ENCODE measurements around the gene LRRC43. TPM values are rescaled to one million over a fixed set of nuclear protein-coding genes. Genes with fewer than 3 reads are reported as not detected.

LRRC43 gene
- total RNA-seq, 1 experiment from 2014 or later: 0.22 TPM

DNA sequence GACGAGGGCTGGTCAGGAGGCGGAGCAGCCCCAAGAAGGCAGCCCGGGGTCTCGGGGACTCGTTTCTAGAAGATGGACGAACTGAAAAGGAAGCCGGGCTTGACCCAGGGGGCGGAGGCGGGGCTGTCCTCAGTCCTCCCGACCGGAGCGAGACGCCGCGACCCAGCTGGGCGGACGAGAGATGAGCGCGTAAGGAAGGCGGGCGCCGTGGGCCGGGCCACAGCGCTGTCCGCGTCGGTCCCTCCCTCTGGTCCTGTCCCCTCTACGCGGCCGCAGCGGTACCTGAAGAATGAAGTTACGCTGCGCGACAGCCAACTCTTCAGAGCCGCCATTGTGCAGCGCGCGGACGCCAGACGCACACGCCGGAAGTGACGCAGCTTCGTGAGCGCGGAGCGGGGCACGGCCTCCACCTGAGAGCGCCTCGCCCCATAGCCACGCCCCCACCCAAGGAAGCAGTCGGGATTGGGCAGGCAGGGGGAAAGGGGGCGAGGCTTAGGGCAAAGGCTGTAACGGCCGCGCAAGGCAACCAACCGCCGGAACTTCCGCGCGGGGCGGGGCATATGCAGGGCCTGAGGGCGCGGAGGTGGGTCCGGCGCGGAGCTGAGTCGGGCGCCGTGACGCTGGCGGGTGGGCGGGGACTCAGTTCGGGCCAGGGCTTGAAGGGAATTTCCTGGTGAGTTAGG lies 42.9 kb downstream of the LRRC43 start, which contains the start of gene DIABLO (continued):
- TF ChIP-seq USF2 (CRISPR knock-in tag; IDR thresholded peaks at IDR 0.05): peak; percentile 53
- TF ChIP-seq TCF7 (CRISPR knock-in tag; IDR thresholded peaks at IDR 0.05; ENCODE audit: low read depth): no peak
- TF ChIP-seq ZNF416 (CRISPR knock-in tag; IDR thresholded peaks at IDR 0.05): 0 out of 2 replicates have a peak, but pooled peaks have one; percentile 38
- no peak for TF ChIP-seq ZNF423 (CRISPR knock-in tag; IDR thresholded peaks at IDR 0.05)
- no peak for TF ChIP-seq ZNF138 (CRISPR knock-in tag; conservative IDR thresholded peaks at IDR 0.05)
- no peak for TF ChIP-seq OVOL2 (CRISPR knock-in tag; IDR thresholded peaks at IDR 0.05; ENCODE audit: borderline replicate concordance)
- peak; percentile 92 for TF ChIP-seq CREB1 (CRISPR knock-in tag; IDR thresholded peaks at IDR 0.05)
- peak; percentile 71; the same call in 1 of the 2 replicates for TF ChIP-seq E2F5 (CRISPR knock-in tag; IDR thresholded peaks at IDR 0.05)
- TF ChIP-seq ETV6 (CRISPR knock-in tag; IDR thresholded peaks at IDR 0.05): peak; percentile 92
- TF ChIP-seq, protein P1, sequence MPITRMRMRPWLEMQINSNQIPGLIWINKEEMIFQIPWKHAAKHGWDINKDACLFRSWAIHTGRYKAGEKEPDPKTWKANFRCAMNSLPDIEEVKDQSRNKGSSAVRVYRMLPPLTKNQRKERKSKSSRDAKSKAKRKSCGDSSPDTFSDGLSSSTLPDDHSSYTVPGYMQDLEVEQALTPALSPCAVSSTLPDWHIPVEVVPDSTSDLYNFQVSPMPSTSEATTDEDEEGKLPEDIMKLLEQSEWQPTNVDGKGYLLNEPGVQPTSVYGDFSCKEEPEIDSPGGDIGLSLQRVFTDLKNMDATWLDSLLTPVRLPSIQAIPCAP (CRISPR knock-in tag; IDR thresholded peaks at IDR 0.05): 0 out of 2 replicates have a peak, but pooled peaks have one; percentile 59
- peak; percentile 97 for TF ChIP-seq CREM (CRISPR knock-in tag; IDR thresholded peaks at IDR 0.05)
- TF ChIP-seq, protein P2, sequence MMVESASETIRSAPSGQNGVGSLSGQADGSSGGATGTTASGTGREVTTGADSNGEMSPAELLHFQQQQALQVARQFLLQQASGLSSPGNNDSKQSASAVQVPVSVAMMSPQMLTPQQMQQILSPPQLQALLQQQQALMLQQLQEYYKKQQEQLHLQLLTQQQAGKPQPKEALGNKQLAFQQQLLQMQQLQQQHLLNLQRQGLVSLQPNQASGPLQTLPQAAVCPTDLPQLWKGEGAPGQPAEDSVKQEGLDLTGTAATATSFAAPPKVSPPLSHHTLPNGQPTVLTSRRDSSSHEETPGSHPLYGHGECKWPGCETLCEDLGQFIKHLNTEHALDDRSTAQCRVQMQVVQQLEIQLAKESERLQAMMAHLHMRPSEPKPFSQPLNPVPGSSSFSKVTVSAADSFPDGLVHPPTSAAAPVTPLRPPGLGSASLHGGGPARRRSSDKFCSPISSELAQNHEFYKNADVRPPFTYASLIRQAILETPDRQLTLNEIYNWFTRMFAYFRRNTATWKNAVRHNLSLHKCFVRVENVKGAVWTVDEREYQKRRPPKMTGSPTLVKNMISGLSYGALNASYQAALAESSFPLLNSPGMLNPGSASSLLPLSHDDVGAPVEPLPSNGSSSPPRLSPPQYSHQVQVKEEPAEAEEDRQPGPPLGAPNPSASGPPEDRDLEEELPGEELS (CRISPR knock-in tag; IDR thresholded peaks at IDR 0.05): peak; percentile 73; the same call in 1 of the 2 replicates
- TF ChIP-seq CBFB (CRISPR knock-in tag; IDR thresholded peaks at IDR 0.05; ENCODE audit: low read depth): no peak
- peak; percentile 61; the same call in 1 of the 2 replicates for TF ChIP-seq SMAD3 (CRISPR knock-in tag; IDR thresholded peaks at IDR 0.05; ENCODE audit: borderline replicate concordance)

DNA sequence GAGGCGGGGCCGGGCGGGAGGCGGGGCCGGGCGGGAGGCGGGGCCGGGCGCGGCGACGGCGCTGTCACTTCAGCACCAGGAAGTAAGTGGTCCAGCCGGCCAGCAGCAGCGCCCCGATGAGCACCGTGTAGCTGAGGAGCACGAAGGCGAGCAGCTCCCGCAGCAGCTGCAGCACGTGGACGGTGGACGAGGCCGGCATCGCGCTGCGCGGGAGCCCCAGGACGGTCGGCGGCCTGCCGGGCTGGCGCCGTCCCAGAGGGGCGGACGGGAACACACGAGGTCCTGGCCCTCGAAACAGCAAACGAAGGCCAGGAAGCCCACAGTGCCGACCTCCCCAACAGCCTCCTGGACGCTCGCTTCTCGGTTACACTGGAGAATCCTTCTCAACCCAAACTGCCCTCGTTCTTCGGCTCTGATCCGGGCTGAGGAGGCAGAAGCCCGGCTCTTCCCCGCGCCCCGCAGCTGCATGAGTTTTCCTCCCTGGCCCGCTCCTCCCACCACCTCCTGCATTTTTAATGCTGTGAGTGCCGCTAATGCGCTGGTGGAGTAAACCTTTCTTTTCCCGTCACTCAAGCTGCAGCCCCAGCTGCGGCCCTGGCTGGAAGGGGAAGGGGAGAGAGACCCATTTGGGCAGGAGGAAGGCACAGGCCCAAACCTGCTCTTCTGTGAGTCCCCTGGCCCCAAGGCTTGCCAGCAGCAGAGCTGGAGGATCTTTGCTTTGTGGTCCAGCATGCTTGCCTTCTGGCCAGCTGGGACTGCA lies 43.6 kb downstream of the LRRC43 start:
- ATAC-seq (peak; percentile 61; the same call in 1 of the 2 replicates), DNase-seq (ENCODE audit: low spot score) (no peak)
- Mint-ChIP-seq H3K36me3 (peaks cover 24% of the 10 kb centered on the region), H3K9me3 (no peaks in the 10 kb centered on the region), H3K4me1 (peaks cover 24% of the 10 kb centered on the region), H3K4me3 (peak overlapping the region; percentile 60), H3K27ac (no peak overlapping the region), H3K27me3 (ENCODE audit: low read depth) (no peaks in the 10 kb centered on the region; the same call in 1 of the 2 replicates)
- ChIA-PET POLR2A (interaction anchor here (0.8 to 2.0 kb wide), 6 partner anchors 22 to 274 kb away, joined by 4 to 15 read pairs (median 4); partner anchors contain the start of genes B3GNT4 and ZCCHC8), CTCF (interaction anchor here (0.6 to 1.4 kb wide), 5 partner anchors 36 to 529 kb away, joined by 3 to 6 read pairs (median 3); partner anchors contain the start of genes CFAP251 and DENR)
- TF ChIP-seq NFYB (CRISPR knock-in tag; conservative IDR thresholded peaks at IDR 0.05; ENCODE audit: low read depth) (peak; percentile 58), NFE2L1 (CRISPR knock-in tag; IDR thresholded peaks at IDR 0.05) (peak; percentile 98), NR2C2 (CRISPR knock-in tag; IDR thresholded peaks at IDR 0.05) (peak; percentile 84), CREM (CRISPR knock-in tag; IDR thresholded peaks at IDR 0.05) (no peak; the same call in 1 of the 2 replicates), ZNF263 (CRISPR knock-in tag; IDR thresholded peaks at IDR 0.05; ENCODE audit: low read depth) (peak; percentile 89)
- TF ChIP-seq, protein P3, sequence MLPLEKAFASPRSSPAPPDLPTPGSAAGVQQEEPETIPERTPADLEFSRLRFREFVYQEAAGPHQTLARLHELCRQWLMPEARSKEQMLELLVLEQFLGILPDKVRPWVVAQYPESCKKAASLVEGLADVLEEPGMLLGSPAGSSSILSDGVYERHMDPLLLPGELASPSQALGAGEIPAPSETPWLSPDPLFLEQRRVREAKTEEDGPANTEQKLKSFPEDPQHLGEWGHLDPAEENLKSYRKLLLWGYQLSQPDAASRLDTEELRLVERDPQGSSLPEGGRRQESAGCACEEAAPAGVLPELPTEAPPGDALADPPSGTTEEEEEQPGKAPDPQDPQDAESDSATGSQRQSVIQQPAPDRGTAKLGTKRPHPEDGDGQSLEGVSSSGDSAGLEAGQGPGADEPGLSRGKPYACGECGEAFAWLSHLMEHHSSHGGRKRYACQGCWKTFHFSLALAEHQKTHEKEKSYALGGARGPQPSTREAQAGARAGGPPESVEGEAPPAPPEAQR (CRISPR knock-in tag; IDR thresholded peaks at IDR 0.05): no peak
- TF ChIP-seq, protein P4, sequence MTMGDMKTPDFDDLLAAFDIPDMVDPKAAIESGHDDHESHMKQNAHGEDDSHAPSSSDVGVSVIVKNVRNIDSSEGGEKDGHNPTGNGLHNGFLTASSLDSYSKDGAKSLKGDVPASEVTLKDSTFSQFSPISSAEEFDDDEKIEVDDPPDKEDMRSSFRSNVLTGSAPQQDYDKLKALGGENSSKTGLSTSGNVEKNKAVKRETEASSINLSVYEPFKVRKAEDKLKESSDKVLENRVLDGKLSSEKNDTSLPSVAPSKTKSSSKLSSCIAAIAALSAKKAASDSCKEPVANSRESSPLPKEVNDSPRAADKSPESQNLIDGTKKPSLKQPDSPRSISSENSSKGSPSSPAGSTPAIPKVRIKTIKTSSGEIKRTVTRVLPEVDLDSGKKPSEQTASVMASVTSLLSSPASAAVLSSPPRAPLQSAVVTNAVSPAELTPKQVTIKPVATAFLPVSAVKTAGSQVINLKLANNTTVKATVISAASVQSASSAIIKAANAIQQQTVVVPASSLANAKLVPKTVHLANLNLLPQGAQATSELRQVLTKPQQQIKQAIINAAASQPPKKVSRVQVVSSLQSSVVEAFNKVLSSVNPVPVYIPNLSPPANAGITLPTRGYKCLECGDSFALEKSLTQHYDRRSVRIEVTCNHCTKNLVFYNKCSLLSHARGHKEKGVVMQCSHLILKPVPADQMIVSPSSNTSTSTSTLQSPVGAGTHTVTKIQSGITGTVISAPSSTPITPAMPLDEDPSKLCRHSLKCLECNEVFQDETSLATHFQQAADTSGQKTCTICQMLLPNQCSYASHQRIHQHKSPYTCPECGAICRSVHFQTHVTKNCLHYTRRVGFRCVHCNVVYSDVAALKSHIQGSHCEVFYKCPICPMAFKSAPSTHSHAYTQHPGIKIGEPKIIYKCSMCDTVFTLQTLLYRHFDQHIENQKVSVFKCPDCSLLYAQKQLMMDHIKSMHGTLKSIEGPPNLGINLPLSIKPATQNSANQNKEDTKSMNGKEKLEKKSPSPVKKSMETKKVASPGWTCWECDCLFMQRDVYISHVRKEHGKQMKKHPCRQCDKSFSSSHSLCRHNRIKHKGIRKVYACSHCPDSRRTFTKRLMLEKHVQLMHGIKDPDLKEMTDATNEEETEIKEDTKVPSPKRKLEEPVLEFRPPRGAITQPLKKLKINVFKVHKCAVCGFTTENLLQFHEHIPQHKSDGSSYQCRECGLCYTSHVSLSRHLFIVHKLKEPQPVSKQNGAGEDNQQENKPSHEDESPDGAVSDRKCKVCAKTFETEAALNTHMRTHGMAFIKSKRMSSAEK (CRISPR knock-in tag; IDR thresholded peaks at IDR 0.05; ENCODE audit: borderline replicate concordance): no peak
- TF ChIP-seq, protein P5, sequence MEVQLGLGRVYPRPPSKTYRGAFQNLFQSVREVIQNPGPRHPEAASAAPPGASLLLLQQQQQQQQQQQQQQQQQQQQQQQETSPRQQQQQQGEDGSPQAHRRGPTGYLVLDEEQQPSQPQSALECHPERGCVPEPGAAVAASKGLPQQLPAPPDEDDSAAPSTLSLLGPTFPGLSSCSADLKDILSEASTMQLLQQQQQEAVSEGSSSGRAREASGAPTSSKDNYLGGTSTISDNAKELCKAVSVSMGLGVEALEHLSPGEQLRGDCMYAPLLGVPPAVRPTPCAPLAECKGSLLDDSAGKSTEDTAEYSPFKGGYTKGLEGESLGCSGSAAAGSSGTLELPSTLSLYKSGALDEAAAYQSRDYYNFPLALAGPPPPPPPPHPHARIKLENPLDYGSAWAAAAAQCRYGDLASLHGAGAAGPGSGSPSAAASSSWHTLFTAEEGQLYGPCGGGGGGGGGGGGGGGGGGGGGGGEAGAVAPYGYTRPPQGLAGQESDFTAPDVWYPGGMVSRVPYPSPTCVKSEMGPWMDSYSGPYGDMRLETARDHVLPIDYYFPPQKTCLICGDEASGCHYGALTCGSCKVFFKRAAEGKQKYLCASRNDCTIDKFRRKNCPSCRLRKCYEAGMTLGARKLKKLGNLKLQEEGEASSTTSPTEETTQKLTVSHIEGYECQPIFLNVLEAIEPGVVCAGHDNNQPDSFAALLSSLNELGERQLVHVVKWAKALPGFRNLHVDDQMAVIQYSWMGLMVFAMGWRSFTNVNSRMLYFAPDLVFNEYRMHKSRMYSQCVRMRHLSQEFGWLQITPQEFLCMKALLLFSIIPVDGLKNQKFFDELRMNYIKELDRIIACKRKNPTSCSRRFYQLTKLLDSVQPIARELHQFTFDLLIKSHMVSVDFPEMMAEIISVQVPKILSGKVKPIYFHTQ (CRISPR knock-in tag; IDR thresholded peaks at IDR 0.05): no peak
